GM18907 (cell line): ENCODE measurements around the gene SORL1.
A peak's percentile ranks its signal among the peaks of the same experiment; 100 is the strongest.

Experiments used
- ATAC-seq: cut with Tn5 transposase; IDR thresholded peaks from one replicate; pipeline ENCODE4 v1.9.1; 2021; ENCODE audit warnings: mild to moderate bottlenecking, moderate library complexity; ENCODE audit not compliant: unreplicated experiment

The SORL1 gene

GRCh38 chr11:121451178-121451985, 732 bp upstream of the SORL1 start:
- peak; percentile 2 for ATAC-seq

DNA sequence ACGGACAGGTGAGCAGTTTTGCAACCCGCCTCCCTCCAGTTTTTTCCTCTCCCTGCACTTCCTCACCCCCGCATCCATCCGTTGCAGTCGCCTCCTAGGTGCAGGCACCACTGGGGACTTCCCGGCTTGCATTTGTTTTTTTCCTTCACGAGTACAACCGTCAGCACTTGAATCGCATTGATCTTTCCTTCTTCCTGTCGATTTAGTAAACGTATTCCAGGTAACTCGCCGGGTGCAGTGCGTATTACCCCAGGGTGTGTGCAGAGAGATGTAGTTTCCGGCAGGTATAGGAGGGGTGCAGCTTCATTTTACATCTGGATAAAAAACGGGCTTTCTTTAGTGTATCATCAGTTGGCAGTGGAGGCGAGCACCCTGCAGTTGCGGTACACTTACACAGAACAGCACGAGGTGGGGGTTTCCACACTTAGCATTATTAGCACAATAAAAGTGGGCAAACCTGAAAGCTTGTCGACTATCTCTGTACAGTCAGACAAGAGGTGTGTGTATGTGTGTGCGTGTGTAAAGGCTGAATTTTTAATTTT, 566 bp downstream of the SORL1 start, which contains the start of gene SORL1-AS1:
Gene SORL1-AS1 (minus strand): TSS at position 359 of the 542 bp plus-strand sequence.
- ATAC-seq: peak; percentile 16

- no peak for ATAC-seq
Observed at GRCh38 chr11:121453589-121454299, 1.6 kb downstream of the SORL1 start.

DNA sequence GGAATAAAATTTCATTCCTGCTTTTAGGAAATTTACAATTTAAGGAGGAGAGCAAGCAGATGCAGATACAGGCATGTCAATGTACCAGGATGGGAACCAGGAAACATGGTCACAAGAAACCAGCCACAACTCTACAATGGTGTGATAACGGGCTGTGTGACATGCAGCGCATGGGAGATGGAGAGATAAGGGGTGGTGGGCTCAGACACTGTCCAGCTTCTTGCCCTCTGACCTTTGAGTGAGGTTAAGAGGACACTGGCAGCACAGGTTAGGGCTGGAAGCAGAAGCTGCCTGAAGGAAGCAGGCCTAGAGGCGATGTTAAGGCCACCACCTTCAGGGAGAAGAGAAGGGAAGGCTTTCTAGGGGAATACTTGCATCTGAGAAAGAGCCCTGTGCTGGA, 3.0 kb downstream of the SORL1 start:
- ATAC-seq: no peak

- ATAC-seq: no peak
Observed at GRCh38 chr11:121456151-121456550, 4.0 kb downstream of the SORL1 start.

- ATAC-seq: no peak
Observed at GRCh38 chr11:121456816-121457431, 4.8 kb downstream of the SORL1 start.

GRCh38 chr11:121458551-121458950, 6.4 kb downstream of the SORL1 start:
- ATAC-seq: no peak

- no peak for ATAC-seq
Observed at GRCh38 chr11:121459413-121460017, 7.4 kb downstream of the SORL1 start.

DNA sequence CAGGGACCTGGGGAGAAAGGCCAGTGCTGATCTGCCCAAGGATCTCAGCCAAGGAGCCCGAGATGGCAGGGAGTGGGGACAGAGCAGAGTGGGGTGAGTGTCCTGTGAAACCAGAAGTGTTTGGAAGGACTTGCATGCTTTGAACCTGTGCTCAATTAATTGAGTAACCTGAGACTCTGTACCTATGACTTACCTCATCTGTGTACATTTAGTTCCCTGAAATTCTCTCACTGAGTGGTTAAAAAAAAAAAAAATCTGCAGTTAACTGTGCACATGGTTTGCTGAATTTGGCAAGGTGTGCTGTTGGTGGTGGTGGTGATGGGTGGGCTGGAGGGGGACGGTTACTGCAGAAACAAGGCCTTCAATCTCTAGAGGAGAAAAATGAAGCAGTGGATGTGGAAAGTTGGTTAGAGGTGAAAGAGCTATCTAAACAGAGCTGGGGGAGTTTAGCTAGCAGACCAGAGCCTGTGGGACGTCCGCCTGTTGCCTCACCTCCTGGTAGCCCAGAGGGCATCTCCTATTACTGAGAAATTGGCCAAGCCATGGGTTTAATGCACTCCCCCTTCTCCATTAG, 8.9 kb downstream of the SORL1 start:
- ATAC-seq: no peak

DNA sequence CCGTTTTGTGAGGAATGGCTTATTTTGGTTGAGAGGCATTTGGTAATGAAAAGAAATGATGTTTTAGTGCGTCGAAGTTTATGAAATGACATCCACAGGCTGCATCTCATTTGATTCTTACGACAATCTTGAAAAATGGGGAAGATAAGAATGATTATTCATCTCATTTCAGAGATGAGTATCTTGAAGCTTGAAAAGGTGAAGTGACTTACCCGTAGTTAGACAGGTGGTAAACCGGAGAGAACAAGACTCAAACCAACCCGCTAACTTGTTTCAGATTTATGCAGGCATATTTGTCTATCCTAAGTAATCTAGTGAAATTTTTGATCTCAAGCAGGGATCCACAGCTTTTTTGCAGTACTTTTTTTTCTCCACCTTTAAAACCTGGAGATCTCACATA, 9.7 kb downstream of the SORL1 start:
- no peak for ATAC-seq

DNA sequence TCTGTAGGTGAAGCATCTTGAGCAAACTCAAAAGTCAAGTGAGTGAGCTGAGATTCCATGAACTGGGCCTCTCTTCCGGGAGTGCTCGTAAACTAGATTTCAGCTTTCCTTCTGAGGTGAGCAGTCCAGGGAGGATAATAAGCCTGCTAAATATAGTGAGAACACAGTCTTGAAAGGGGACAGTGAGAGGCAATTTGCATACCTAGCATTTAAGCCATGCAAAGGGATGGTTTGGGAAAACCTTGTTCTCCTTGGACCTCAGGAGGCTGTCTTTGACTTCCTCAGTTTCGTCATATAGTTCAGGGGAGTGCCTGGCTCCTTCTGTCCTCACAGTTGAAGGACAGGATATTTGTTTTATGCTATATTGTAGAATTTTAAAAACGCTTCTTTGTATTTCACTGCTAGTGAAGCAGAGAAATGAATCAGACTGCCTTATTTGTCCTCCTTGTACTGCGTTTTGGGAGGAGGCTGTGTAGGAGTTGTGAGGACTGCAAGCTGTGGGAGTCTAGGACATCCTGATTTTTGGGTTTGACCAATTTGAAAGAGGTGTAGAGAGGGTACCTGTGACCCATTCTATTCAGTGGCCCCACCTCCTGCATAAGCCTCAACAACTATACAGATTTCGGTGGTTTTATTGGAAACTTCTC, 11.7 kb downstream of the SORL1 start:
- no peak for ATAC-seq

DNA sequence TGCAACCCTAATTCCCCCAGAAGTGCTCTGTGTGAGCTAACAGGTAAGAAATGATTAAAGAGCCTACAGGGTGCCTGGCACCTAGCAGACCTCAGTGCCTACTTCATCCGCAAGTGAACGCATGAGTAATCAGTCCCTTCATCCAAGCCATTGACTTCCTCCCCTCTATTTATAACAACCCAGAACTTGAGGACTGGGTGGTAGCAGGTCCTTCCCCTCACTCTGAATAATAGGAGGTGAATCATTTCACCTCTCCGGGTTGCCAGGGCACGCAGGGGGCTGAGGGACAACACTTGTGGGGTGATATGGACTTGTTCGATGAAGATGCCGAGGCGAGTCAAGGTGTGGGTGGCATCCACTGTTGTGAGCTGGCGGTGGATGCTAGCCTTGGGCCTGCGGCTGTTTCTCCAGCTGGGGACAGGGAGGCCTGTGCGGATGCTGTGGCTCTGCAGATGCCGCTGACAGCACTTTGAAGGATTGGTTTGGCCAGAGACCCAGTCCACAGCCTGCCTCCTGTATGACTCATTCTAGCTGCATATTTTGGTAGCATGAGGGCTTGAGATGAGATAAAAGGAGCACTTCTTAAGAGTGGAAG, 12.3 kb downstream of the SORL1 start:
- peak; percentile 41 for ATAC-seq

- no peak for ATAC-seq
Observed at GRCh38 chr11:121465709-121466062, 13.6 kb downstream of the SORL1 start.

GRCh38 chr11:121466063-121466794, 14.1 kb downstream of the SORL1 start:
- ATAC-seq: no peak

GRCh38 chr11:121467471-121467870, 15.4 kb downstream of the SORL1 start:
- ATAC-seq: no peak

GRCh38 chr11:121467965-121468364, 15.9 kb downstream of the SORL1 start:
- peak; percentile 55 for ATAC-seq

- no peak for ATAC-seq
Observed at GRCh38 chr11:121469910-121470309, 17.8 kb downstream of the SORL1 start.

DNA sequence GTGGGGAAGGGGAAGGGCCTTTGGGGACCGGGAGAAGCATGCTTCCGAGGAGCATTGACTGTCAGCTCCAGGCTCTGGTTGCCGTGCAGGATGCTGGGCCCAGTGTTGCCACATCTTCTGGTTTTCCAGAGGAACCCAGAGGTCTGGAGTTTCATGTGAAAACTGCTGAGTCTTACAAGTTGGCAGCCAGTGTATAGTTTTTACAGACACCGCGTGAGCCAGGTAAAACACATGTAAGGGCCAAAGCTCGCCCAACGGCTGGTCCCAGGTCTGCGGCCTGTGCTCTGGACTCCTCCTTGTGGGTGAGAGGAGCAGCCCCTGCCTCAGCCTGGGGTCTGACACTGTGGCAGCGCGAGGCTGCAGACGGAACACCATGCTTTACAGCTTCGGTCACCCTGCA, 19.1 kb downstream of the SORL1 start:
- ATAC-seq: no peak

GRCh38 chr11:121472312-121472711, 20.2 kb downstream of the SORL1 start:
- no peak for ATAC-seq
